Amniotic epithelial cell (primary cell): ENCODE data around the gene CD53.
A peak's percentile ranks its signal among the peaks of the same experiment; 100 is the strongest.
"Not testable (repeated sequence)": the region's sequence is repeated elsewhere in the genome, so short reads cannot be mapped to it uniquely, and the experiment has no call there.

Experiments
- DNase-seq: peaks from one replicate; pipeline ENCODE4 v3.0.0-alpha.2; 2010; ENCODE audit warnings: low read depth

CD53 gene

GRCh38 chr1:110916669-110917306 is 43.8 kb downstream of the CD53 start:
- DNase-seq = peak; percentile 11

- no peak for DNase-seq
These were observed 45.1 kb downstream of the CD53 start for GRCh38 chr1:110918016-110918415.

- DNase-seq = no peak
These were observed 49.0 kb downstream of the CD53 start for GRCh38 chr1:110921953-110922352.

GRCh38 chr1:110927484-110928075 is 54.6 kb downstream of the CD53 start:
- DNase-seq = no peak

- no peak for DNase-seq
These were observed 55.2 kb downstream of the CD53 start for GRCh38 chr1:110928191-110928590.

- no peak for DNase-seq
These were observed 56.0 kb downstream of the CD53 start for GRCh38 chr1:110928904-110929303.

- DNase-seq = not testable (repeated sequence)
These were observed 58.1 kb downstream of the CD53 start for GRCh38 chr1:110931097-110931496.

- no peak for DNase-seq
These were observed 63.6 kb downstream of the CD53 start for GRCh38 chr1:110936567-110936966.

- DNase-seq = no peak
These were observed 71.9 kb downstream of the CD53 start for GRCh38 chr1:110944806-110945205.

GRCh38 chr1:110945626-110946025 is 72.7 kb downstream of the CD53 start:
- DNase-seq = peak; percentile 17

GRCh38 chr1:110948038-110948810 is 75.3 kb downstream of the CD53 start:
- peak; percentile 53 for DNase-seq
